Activated naive CD4-positive, alpha-beta T cell (primary cell): ENCODE measurements around the gene CEPT1.

ENCODE experiments used
- DNase-seq, 4 experiments: peaks; one replicate each; lab custom pipeline; 2025; lab: John Stamatoyannopoulos, UW

Gene CEPT1

GRCh38 chr1:111227851-111228747 is 88.1 kb downstream of the CEPT1 start:
- no peak for DNase-seq

DNA sequence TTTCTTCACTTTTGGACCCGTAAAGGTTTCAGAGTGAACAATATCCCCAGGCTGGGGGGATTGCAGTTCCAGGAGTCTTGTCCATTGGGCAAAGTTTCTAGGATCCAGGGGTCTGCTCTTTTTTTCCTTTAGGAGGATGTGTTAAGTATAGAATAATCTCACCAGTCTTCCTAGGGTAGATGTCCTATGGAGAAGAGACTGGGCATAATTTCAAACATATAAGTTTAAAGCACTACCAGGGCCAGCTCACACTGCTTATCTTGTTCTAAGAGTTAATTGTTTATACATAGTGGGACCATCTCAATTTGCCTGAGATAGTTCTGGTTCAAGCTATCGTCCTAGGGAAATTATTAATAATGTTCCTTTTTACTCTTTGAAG is 88.7 kb downstream of the CEPT1 start:
- DNase-seq = no peak

DNA sequence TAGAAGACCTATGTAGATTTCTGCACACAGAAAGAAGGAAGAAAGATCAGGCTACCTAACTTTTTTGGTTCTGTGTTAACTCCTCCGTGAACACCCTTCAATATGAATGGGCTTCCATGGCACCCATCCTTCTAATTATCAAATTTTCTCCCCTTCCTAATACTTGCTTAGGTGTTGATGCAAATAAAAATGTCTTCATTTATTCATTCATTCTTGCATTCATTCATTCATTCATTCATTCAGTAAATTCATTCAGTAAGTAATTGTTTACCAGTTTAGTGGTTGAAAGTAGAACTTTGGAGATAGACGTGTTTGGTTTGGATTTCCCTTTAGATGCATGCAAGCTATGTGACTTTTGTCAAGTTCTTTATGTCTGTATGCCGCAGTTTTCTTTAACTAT is 92.1 kb downstream of the CEPT1 start:
- no peak for DNase-seq

GRCh38 chr1:111234258-111234657 is 94.2 kb downstream of the CEPT1 start:
- no peak for DNase-seq
